Suprapubic skin (tissue), 4 donors: ENCODE measurements around the gene SMYD3. TPM values are rescaled to one million over a fixed set of nuclear protein-coding genes. Genes with fewer than 3 reads are reported as not detected.

Experiments
- DNase-seq, 2 donors: peaks; one replicate each; pipeline ENCODE4 v3.0.0-alpha.2; 2019; ENCODE audit warnings: low spot score in 2 of 2
- H3K27ac ChIP-seq: fragments of 200-600 bp; sonication (generic); one replicate; pipeline ENCODE4 v1.5.1; 2019
- H3K27me3 ChIP-seq: fragments of 200-600 bp; sonication (generic); one replicate; pipeline ENCODE4 v1.5.1; 2019
- H3K36me3 ChIP-seq: fragments of 200-600 bp; sonication (generic); one replicate; pipeline ENCODE4 v1.5.1; 2019
- H3K4me1 ChIP-seq: fragments of 200-600 bp; sonication (generic); one replicate; pipeline ENCODE4 v1.5.1; 2019
- H3K4me3 ChIP-seq: fragments of 200-600 bp; sonication (generic); one replicate; pipeline ENCODE4 v1.5.1; 2019; ENCODE audit warnings: mild to moderate bottlenecking
- H3K9me3 ChIP-seq: fragments of 200-600 bp; sonication (generic); one replicate; pipeline ENCODE4 v1.5.1; 2019
- EP300 ChIP-seq: sonication (generic); formaldehyde crosslinking; IDR thresholded peaks from one replicate; pipeline ENCODE4 v1.6.1; 2017; ENCODE audit warnings: antibody characterized with exemption
- POLR2A ChIP-seq, 2 donors: fragments of 450-650 bp; IDR thresholded peaks; one replicate each; pipeline ENCODE4 v1.6.1; 2017; ENCODE audit warnings: antibody characterized with exemption in 2 of 2, mild to moderate bottlenecking in 2 of 2, moderate library complexity in 2 of 2
- POLR2AphosphoS5 ChIP-seq, 3 donors: sonication (generic); formaldehyde crosslinking; IDR thresholded peaks; one replicate each; pipeline ENCODE4 v1.6.1; 2017; ENCODE audit warnings: antibody characterized with exemption in 3 of 3
- WGBS: methylation state at CpG from one replicate; pipeline ENCODE4 v1.1.5; 2018; 5-methylcytosine and 5-hydroxymethylcytosine counted together
- total RNA-seq, 4 donors: library from RNA; depleted of rRNA; stranded (reverse); fragments of >200 nt; gene quantifications; one replicate each; pipeline ENCODE4 v1.1.0, GENCODE V29; 2016
- TF ChIP-seq, protein P1 (sequence below), 2 donors: fragments of 200-600 bp in 1 of 2; fragments of 450-650 bp in 1 of 2; sonication (generic) in 1 of 2; IDR thresholded peaks; one replicate each; pipeline ENCODE4 v1.5.1; 2016 to 2019; ENCODE audit warnings: antibody characterized with exemption in 2 of 2, mild to moderate bottlenecking in 1 of 2, moderate library complexity in 1 of 2

SMYD3 gene
- total RNA-seq, 4 donors from 2014 or later, result 14.5 to 33.6 (median 18.9) TPM

- no peak overlapping the region for H3K4me3 ChIP-seq
- no peak for TF ChIP-seq POLR2AphosphoS5 (IDR thresholded peaks at IDR 0.05)
- no peak for TF ChIP-seq EP300
- TF ChIP-seq, protein P1, sequence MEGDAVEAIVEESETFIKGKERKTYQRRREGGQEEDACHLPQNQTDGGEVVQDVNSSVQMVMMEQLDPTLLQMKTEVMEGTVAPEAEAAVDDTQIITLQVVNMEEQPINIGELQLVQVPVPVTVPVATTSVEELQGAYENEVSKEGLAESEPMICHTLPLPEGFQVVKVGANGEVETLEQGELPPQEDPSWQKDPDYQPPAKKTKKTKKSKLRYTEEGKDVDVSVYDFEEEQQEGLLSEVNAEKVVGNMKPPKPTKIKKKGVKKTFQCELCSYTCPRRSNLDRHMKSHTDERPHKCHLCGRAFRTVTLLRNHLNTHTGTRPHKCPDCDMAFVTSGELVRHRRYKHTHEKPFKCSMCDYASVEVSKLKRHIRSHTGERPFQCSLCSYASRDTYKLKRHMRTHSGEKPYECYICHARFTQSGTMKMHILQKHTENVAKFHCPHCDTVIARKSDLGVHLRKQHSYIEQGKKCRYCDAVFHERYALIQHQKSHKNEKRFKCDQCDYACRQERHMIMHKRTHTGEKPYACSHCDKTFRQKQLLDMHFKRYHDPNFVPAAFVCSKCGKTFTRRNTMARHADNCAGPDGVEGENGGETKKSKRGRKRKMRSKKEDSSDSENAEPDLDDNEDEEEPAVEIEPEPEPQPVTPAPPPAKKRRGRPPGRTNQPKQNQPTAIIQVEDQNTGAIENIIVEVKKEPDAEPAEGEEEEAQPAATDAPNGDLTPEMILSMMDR (IDR thresholded peaks at IDR 0.05), result no peak
- no peak for TF ChIP-seq POLR2A (IDR thresholded peaks at IDR 0.05)
- H3K4me1 ChIP-seq, result no peaks in the 10 kb centered on the region
- H3K27me3 ChIP-seq, result no peaks in the 10 kb centered on the region
- no peak for DNase-seq
- no peak overlapping the region for H3K27ac ChIP-seq
- no peaks in the 10 kb centered on the region for H3K9me3 ChIP-seq
- no peaks in the 10 kb centered on the region for H3K36me3 ChIP-seq
These were observed 380.5 kb downstream of the SMYD3 start for GRCh38 chr1:246126580-246126979.

DNA sequence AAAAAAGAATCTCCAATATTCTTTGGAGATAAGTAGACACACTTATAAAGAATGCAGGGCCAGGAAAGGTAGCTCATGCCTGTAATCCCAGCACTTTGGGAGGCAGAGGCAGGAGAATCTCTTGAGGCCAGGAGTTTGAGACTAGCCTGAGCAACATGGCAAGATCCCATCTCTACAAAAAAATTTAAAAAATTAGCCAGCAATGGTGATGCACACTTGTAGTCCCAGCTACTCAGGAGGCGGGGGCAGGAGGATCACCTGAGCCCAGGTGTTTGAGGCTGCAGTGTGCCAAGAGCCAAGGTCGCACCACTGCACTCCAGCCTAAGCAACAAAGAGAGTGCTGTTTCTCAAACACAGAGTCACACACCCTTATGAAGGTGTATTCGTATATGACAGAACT is 385.0 kb downstream of the SMYD3 start:
- Histone ChIP-seq H3K4me3 (no peak overlapping the region), H3K27me3 (no peaks in the 10 kb centered on the region), H3K27ac (no peak overlapping the region), H3K4me1 (peaks cover 3% of the 10 kb centered on the region), H3K9me3 (no peaks in the 10 kb centered on the region), H3K36me3 (no peaks in the 10 kb centered on the region)
- TF ChIP-seq, protein P1 (IDR thresholded peaks at IDR 0.05), result no peak
- TF ChIP-seq POLR2A (IDR thresholded peaks at IDR 0.05) (no peak), EP300 (no peak), POLR2AphosphoS5 (IDR thresholded peaks at IDR 0.05) (no peak)
- DNase-seq, result no peak
- WGBS, result 92% methylated on average over 3 of the region's 3 CpGs

DNA sequence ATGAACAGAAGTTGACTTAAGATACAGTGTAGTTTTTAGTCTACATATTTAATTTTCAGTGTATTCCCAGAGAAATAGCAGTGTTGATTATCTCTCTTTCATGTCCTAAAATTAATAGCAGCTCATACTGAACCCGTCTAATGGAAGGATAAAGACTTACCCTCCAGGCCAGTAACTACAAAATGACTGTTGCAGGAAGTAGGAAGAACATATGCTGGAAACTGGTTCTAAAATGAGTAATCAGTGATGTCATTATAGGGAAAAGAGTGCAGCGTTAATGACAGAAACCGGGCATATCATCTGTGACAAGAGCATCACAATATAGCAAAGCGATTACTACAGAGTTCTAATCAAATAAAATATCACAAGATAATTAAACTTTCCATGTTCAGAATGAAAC is 385.5 kb downstream of the SMYD3 start:
- no peak overlapping the region for H3K4me3 ChIP-seq
- no peak for DNase-seq
- H3K4me1 ChIP-seq, result peaks cover 4% of the 10 kb centered on the region
- WGBS, result 87% methylated on average over 4 of the region's 4 CpGs
- no peaks in the 10 kb centered on the region for H3K9me3 ChIP-seq
- no peaks in the 10 kb centered on the region for H3K27me3 ChIP-seq
- no peak for TF ChIP-seq POLR2AphosphoS5 (IDR thresholded peaks at IDR 0.05)
- no peak for TF ChIP-seq EP300
- no peak for TF ChIP-seq POLR2A (IDR thresholded peaks at IDR 0.05)
- TF ChIP-seq, protein P1 (IDR thresholded peaks at IDR 0.05), result no peak
- no peaks in the 10 kb centered on the region for H3K36me3 ChIP-seq
- no peak overlapping the region for H3K27ac ChIP-seq

GRCh38 chr1:246117066-246117791 is 389.9 kb downstream of the SMYD3 start:
- H3K9me3 ChIP-seq, result no peaks in the 10 kb centered on the region
- WGBS, result 60% methylated on average over 10 of the region's 10 CpGs
- TF ChIP-seq, protein P1 (IDR thresholded peaks at IDR 0.05), result peak in 1 of 2 donors; percentile 28
- no peak for TF ChIP-seq POLR2AphosphoS5 (IDR thresholded peaks at IDR 0.05)
- TF ChIP-seq EP300, result no peak
- H3K4me1 ChIP-seq, result peaks cover 4% of the 10 kb centered on the region
- H3K36me3 ChIP-seq, result no peaks in the 10 kb centered on the region
- no peak overlapping the region for H3K27ac ChIP-seq
- H3K4me3 ChIP-seq, result no peak overlapping the region
- no peaks in the 10 kb centered on the region for H3K27me3 ChIP-seq
- no peak for DNase-seq

- no peaks in the 10 kb centered on the region for H3K36me3 ChIP-seq
- TF ChIP-seq, protein P1 (IDR thresholded peaks at IDR 0.05), result no peak
- TF ChIP-seq POLR2AphosphoS5 (IDR thresholded peaks at IDR 0.05) (no peak), EP300 (no peak)
- H3K27ac ChIP-seq, result no peak overlapping the region
- WGBS, result 95% methylated on average over 9 of the region's 9 CpGs
- peaks cover 4% of the 10 kb centered on the region for H3K4me1 ChIP-seq
- H3K4me3 ChIP-seq, result no peak overlapping the region
- no peaks in the 10 kb centered on the region for H3K27me3 ChIP-seq
- no peaks in the 10 kb centered on the region for H3K9me3 ChIP-seq
- no peak for DNase-seq
These were observed 392.7 kb downstream of the SMYD3 start for GRCh38 chr1:246114369-246114768.
